OCI-LY3 (cell line): ENCODE measurements around the gene CATSPERD.

Experiments
- EZH2phosphoT487 ChIP-seq: fragments of 200-600 bp; shearing (Covaris generic); IDR thresholded peaks from 2 replicates; pipeline ENCODE4 v1.6.1; 2018; ENCODE audit warnings: antibody characterized with exemption, mixed run types, low read depth
- TF ChIP-seq, protein P1 (sequence below): fragments of 200-600, 300-600 bp; sonication (generic); IDR thresholded peaks from 2 replicates; pipeline ENCODE4 v1.5.1; 2014; ENCODE audit warnings: antibody characterized with exemption, low read length, low read depth

DNA sequence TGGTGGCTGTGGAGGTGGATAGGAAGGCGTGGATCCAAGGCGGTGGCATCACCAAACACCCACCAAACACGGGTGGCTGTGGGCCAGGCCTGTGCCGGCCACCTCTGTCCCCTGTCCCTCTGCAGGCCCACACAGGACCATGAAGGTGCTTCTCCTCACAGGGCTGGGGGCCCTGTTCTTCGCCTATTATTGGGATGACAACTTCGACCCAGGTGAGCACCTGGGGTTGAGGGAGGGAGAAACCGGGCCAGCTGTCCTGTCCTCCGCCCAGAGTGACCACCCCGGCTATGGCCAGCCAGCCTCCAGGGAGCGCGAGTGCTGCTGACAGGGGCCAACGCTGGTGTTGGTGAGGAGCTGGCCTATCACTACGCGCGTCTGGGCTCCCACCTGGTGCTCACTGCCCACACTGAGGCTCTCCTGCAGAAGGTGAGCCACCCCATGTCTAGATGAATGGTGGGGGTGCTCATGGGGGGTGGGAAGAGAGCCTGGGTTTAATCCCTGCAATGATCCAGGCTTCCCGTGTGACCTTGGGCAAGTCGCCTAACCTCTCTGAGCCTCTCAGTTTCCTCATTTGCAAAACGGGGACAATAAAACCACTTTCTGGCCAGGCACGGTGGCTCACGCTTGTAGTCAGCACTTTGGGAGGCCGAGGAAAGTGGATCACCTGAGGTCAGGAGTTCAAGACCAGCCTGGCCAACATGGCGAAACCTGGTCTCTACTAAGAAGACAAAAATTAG, 35.6 kb upstream of the CATSPERD start:
- no peak for TF ChIP-seq EZH2phosphoT487
- TF ChIP-seq, protein P1, sequence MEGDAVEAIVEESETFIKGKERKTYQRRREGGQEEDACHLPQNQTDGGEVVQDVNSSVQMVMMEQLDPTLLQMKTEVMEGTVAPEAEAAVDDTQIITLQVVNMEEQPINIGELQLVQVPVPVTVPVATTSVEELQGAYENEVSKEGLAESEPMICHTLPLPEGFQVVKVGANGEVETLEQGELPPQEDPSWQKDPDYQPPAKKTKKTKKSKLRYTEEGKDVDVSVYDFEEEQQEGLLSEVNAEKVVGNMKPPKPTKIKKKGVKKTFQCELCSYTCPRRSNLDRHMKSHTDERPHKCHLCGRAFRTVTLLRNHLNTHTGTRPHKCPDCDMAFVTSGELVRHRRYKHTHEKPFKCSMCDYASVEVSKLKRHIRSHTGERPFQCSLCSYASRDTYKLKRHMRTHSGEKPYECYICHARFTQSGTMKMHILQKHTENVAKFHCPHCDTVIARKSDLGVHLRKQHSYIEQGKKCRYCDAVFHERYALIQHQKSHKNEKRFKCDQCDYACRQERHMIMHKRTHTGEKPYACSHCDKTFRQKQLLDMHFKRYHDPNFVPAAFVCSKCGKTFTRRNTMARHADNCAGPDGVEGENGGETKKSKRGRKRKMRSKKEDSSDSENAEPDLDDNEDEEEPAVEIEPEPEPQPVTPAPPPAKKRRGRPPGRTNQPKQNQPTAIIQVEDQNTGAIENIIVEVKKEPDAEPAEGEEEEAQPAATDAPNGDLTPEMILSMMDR: no peak
